Stimulated activated CD8-positive, alpha-beta memory T cell treated with anti-CD3 and anti-CD28 coated beads, Interleukin-7, amount 100 ng/mL, for 4 hours (primary cell): ENCODE results near the gene SLC22A8.
"Not testable (repeated sequence)": the region's sequence is repeated elsewhere in the genome, so short reads cannot be mapped to it uniquely, and the experiment has no call there.

Experiments used
- DNase-seq, 2 donors: peaks; one replicate each; pipeline ENCODE4 v3.0.0-alpha.2; 2020; ENCODE audit warnings: low read depth in 2 of 2

The SLC22A8 gene

DNA sequence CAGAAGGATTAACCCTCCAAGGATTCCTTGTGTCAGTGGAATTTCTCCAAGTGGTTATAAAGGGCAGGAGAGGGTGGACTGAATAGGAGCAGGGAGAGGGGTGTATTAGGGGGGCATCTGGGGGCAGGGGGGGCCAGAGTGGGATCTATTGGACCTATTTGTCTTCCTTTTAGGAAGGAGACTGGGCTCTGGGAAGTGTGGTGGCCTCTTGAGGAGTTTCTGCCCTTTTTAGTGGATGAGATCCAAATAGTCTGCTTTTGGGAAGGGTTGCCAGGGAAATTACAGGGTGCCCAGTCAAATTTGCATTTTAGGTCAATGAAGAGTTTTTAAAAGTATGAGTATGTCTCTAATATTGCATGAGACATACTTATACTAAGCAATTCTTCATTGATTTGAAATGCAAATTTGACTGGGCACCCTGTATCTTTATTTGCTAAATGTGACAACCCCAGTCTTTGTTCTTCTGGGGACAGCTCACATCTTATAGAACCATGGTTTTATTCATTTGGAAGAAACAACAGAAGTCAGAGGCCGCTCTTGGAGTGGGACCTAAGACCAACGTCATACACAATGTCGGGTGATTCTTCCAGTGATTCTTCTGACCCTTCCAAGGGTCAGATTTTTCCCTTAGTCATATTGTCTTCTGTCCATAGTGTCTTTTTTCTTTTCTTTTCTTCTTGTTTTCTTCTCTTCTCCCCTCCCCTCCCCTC, 30.4 kb downstream of the SLC22A8 start:
- DNase-seq = no peak

DNA sequence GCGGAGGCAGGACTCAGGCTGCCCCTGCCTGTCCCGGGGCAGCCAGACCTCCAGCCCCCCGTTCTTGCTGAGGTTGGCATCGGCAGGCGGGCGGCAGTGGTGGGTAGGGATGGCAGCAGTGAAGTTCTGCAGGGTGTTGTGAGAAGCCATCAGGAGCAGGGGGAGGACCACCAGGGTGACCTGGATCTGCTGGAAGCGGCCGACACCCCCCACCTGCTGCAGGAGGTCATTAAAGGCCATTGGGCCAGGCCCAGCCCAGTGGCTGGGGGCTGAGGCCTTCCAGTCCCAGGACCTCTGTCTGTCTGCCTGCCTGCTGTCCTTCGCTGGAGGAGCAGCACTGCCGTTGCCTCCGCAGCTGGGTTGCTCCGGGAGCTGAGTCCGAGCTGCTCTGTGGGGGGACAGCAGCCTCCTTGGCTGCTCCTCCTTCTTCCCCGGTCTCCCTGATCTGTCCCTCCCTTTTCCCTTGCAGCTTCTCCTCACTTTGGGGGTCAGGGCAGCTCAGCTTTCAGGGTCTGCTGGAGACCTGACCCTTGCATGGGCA, 31.1 kb downstream of the SLC22A8 start, which contains the start of gene SLC22A6:
TSS of gene SLC22A6 (minus strand) at position 517 of the 541 bp plus-strand sequence. CDS start at position 240, 277 bp downstream.
- DNase-seq = no peak

- DNase-seq = no peak
Measured at GRCh38 chr11:62983536-62984199, 32.0 kb downstream of the SLC22A8 start.

DNA sequence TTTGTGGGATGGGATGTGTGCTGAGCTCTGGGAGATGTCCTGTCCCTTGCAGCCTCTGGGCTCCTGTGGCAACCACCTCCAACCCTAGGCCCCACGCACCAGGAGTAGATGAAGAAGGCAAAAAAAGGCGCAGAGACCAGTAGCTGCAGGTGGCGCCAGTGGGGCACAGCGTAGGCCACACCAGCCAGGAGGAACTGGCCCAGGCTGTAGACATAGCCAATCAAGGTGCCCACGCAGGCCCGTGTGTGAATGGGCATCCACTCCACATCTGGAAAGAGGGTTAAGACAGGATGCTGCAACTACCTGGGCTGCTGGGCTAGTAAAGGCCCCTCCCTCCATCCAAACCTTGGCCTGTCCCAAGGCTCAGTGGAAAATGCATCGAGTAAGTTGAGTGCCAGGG, 33.9 kb downstream of the SLC22A8 start:
- DNase-seq = no peak

DNA sequence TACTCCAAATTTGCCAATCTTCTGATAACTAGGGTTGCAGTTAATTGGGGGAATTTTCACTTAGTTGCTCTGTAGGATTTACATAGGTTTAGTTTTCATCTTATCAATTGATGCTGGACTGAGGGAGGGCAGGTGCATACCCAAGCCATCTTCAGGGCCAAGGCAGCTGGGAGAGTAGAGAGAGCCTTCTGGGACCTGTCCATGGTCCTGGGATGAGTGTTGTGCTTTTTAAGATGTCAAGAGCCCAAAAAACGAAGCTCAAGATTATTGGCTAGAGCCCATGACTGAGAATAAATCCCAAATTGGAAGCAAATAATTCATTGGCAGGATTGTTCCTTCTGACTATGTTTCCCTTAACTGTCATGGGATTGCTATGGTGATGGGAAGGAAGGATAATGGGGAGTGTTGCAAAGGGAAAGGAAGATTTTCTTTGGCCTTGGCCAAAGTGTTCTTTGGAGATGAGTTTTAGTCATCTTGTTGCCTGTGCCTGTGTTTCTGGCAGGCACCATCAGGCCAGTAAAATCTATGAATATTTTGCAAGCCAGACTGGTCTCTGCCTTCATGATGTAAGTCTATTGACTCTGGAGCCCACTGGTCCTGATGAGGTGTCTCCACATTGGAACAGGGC, 35.4 kb downstream of the SLC22A8 start:
- DNase-seq = no peak

DNA sequence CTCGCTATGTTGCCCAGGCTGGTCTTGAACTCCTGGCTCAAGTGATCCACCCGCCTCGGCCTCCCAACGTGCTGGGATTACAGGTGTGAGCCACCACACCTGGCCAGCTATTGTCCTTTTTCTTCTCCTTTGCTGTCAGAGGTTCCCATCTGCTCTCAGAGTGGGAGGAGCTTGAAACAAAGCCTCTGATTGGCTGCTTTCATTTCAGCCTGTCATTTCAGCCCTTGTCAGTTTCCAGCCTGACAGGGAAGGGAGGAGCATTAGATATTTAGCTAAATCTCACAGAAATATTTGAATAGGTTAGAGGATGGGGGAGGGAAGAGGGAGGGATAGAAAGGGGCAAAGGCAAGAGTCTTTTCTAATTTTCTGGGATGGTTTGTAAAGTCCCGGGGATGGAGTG, 39.5 kb downstream of the SLC22A8 start:
- no peak for DNase-seq

DNA sequence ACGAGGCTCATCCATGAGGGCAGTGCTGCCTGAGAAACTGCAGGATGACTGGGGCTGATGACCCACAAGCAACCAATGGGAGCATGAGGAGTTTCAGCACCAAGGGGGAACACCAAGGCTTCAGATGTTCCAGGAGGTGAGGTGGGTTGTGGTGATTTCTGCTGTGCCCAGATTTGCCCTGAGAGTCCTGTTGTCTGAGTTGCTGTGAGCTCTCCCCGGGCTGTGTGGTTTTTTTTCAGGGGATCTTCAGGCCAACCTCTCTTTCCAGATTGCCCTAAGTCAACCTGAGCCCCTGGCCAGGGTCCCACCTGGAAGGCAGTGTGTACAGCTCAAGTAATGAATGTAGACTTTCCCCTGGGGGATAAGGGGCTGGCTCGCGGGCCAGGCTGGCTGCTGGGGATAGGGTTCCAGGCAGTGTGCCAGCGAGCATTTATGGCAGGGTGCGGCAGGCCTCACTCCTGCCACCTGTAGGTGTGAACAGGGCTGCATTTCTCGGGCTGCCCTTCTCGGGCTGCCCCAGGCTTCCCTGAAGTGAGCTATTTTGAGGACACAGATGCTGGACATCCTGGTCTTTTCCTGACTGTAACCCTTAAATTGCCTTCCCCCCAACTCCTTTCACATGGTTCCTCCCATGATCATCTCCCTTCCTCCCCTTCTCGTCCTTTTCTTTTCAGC, 40.7 kb downstream of the SLC22A8 start:
- DNase-seq = no peak

DNA sequence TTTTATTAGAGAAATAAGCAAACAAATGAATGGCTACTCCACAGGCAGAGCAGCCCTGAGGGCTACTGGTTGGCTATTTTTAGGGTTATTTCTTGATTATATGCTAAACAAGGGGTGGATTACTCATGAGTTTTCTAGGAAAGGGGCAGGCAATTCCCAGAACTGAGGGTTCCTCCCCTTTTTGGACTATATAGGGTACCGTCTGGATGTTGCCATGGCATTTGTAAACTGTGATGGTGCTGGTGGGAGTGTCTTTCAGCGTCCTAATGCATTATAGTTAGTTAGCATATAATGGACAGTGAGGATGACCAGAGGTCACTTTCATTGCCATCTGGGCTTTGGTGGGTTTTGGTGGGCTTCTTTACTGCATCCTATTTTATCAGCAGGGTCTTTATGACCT, 50.1 kb downstream of the SLC22A8 start:
- DNase-seq = no peak

GRCh38 chr11:62962391-62962790, 53.2 kb downstream of the SLC22A8 start:
- no peak for DNase-seq

- no peak for DNase-seq
Measured at GRCh38 chr11:62961017-62961570, 54.5 kb downstream of the SLC22A8 start.

DNA sequence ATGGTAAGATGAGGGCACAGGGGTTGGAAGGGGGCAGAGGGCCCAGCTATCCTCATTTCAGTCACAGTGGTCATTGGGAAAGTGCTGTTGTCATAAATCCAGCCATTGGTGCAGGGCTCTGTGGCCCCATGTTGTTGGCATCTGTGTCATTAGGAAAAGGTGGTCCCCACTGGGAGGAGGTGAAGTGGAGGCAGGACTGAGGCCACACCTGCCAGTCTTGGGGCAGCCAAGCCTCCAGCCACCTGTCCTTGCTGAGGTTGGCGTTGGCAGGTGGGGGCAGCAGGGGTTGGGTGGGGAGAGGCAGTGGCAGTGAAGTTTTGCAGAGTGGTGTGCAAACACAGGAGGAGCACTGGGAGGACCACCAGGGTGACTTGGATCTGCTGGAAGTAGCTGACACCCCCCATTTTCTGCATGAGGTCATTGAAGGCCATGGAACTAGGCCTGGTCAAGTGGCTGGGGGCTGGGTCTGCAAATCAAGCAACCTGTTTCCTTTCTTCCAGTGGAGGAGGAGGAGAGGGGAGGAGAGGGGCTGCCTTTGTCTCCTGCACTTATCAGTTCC, 56.1 kb downstream of the SLC22A8 start:
- no peak for DNase-seq

- DNase-seq = no peak
Measured at GRCh38 chr11:62958547-62959421, 56.9 kb downstream of the SLC22A8 start.

GRCh38 chr11:62957147-62957546, 58.5 kb downstream of the SLC22A8 start:
- no peak for DNase-seq

GRCh38 chr11:62954478-62954877, 61.2 kb downstream of the SLC22A8 start:
- DNase-seq = no peak

DNA sequence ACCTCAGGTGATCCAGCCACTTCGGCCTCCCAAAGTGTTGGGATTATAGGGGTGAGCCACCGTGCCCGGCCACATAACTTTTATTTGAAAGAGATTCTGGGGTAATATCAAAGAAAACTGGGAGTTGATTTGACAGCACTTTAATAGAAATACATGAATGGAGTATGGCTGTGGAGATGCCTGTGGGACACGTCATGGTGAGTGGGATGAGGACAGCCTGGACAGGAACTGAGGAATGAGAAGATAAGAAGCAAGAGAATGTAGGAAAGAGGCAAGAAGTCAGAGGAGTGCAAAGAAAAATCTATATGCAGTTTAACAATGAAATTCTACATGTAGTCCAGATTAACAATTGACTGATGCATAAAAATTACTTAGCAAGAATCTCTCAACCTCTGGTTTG, 61.8 kb downstream of the SLC22A8 start:
- DNase-seq = no peak

DNA sequence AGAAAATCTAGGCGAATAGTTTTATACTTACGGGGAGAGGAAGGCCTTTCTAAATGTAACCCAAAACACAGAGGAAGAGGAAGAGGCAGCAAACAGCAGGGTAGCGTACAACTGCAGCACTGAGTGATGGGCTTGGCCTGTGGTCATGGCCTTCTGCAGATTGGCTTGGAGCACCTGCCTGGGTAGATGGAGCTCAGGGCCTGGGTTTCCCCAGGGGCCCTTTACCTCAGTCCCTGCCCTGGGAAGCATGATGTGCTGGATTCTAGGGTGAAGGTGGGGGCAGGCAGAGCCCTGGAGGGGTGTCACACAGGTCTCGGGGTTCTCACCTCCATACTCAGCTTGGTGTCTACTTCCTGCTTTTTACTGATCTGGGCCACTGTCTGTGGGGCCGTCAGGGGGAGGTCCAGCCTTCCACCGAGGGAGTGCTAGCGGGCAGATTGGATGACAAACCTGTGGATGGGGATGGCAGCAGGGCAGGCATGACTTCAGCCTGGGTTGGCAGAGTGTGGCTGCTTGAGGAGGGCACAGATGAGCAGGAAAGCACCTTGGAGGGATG, 66.8 kb downstream of the SLC22A8 start:
- DNase-seq = no peak

DNA sequence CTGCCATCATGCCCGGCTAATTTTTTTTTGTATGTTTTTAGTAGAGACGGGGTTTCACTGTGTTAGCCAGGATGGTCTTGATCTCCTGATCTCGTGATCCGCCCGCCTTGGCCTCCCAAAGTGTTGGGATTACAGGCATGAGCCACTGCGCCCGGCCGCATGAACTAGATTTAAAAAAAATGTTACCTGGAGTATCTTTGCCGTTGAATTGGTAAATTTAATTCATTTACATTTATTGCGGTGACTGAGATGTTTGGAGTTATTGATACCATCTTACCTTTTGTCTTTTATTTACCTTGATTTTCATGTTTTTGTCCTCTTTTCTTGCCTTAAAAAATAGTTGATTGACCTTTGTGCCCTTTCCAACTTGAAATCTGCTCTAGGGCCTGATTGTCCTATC, 70.1 kb downstream of the SLC22A8 start:
- DNase-seq = not testable (repeated sequence)
